GM12875 (cell line): Measurements from ENCODE around the gene PSMD2.

Source experiments
- H3K4me3 ChIP-seq: one replicate; pipeline ENCODE4 v1.5.1; 2011; ENCODE audit warnings: low read depth, low read length, control low read depth
- TF ChIP-seq, protein P1 (sequence below): IDR thresholded peaks from 2 replicates; pipeline ENCODE4 v1.5.1; 2011; ENCODE audit warnings: low read depth, mild to moderate bottlenecking, control low read depth, inconsistent platforms, low read length, moderate library complexity, borderline replicate concordance; ENCODE audit not compliant: insufficient read depth

Gene PSMD2

GRCh38 chr3:184332370-184333090 is 33.5 kb downstream of the PSMD2 start:
- TF ChIP-seq, protein P1, sequence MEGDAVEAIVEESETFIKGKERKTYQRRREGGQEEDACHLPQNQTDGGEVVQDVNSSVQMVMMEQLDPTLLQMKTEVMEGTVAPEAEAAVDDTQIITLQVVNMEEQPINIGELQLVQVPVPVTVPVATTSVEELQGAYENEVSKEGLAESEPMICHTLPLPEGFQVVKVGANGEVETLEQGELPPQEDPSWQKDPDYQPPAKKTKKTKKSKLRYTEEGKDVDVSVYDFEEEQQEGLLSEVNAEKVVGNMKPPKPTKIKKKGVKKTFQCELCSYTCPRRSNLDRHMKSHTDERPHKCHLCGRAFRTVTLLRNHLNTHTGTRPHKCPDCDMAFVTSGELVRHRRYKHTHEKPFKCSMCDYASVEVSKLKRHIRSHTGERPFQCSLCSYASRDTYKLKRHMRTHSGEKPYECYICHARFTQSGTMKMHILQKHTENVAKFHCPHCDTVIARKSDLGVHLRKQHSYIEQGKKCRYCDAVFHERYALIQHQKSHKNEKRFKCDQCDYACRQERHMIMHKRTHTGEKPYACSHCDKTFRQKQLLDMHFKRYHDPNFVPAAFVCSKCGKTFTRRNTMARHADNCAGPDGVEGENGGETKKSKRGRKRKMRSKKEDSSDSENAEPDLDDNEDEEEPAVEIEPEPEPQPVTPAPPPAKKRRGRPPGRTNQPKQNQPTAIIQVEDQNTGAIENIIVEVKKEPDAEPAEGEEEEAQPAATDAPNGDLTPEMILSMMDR, result no peak
- no peak overlapping the region for H3K4me3 ChIP-seq

GRCh38 chr3:184333190-184333589 is 34.1 kb downstream of the PSMD2 start:
- H3K4me3 ChIP-seq, result no peak overlapping the region
- TF ChIP-seq, protein P1, result no peak

DNA sequence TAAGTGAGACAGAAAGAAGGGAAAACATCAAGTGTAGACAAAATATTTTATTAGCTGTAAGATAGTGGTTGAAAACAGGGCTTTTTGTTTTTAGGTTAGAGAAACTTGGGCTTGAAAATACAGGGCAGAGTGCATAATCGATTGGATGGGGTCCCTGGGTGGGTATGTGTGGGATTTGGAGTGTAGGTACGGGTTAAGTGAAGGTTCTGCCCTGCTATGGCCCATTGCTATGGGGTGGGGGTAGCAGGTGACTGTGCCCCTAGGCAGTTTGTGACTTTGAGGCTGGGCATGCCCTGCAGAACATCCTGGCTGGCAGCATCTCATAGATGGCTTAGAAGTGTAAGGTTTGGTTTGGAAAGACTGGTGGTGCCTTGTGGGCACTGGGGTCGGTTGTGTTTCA is 34.7 kb downstream of the PSMD2 start:
- TF ChIP-seq, protein P1, result no peak
- H3K4me3 ChIP-seq, result no peak overlapping the region

DNA sequence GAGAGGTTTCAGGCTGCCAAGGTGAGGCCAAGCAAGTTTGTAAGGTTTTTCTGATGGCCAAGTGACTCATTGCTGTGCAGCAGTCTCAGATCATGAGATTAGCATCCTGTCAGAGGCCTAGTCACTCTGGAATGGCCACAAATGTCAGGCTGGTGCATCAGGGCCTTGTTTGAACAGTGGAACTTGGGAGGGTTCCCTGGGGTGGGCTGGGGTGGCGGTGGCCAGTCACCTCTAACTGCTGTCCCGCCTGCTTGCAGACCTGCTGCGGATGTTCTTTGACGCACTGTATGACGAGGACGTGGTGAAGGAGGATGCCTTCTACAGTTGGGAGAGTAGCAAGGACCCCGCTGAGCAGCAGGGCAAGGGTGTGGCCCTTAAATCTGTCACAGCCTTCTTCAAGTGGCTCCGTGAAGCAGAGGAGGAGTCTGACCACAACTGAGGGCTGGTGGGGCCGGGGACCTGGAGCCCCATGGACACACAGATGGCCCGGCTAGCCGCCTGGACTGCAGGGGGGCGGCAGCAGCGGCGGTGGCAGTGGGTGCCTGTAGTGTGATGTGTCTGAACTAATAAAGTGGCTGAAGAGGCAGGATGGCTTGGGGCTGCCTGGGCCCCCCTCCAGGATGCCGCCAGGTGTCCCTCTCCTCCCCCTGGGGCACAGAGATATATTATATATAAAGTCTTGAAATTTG is 35.6 kb downstream of the PSMD2 start:
- H3K4me3 ChIP-seq, result no peak overlapping the region
- TF ChIP-seq, protein P1, result no peak

DNA sequence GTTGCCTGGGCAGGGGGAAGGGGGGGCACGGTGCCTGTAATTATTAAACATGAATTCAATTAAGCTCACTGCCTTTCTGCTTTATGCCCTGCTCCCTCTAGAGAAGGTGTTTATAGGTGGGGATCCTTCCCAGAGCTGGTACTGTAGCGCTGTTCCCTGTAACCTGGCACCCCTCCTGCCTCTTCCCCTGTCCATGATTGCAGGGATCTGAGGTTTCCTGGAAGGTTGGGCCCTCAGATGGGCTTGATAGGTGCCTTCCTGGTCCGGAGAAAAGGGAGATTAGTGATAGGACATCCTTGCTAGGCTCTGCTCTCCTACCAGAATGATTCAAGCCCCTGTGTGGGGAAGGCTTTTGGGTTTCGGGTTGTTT is 36.2 kb downstream of the PSMD2 start:
- H3K4me3 ChIP-seq, result no peak overlapping the region
- TF ChIP-seq, protein P1, result no peak

DNA sequence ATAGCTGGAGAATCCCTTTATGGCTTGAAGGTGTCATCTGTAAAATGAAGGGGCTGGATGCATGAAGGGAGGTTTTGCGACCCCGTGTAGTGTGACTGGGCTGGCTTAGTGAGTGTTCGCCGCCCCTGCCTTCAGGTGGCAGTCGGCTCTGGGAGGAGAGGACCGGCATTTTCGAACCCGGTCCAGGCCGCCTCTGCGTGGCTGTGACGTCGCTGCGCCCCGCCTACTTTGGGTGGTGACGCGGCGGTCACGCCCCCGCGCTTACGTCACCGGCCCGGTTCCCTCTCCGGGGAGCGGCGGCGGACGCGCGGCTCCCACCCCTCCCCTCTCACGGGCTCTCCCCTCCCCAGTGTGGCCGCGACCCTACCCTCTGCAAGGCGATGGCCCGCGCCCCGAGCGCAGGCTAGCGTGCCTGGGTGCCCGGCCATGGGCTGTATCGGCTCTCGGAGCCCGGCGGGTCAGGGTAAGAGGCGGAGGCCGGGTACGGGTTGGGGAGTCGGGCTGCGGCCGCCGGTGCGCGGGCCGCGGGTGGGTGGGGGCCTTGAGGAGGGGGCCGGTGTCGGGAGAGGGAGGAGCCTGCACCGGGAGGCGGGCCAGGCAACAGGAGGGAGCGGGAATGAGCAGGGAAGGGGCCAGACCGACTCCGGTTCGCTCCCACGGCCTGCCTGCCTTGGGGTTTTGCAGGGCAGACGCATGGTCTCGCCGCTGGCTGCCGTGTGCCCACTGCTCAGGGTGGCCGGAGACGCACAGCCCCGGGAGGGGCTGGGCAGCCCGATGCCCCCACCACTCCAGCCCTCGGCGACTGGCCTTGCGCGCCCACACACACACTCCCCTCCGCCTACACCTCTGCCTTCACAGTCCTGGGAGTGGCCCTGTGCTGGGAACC is 36.9 kb downstream of the PSMD2 start:
- H3K4me3 ChIP-seq, result peak overlapping the region; percentile 46
- TF ChIP-seq, protein P1, result no peak
